Neural cell (in vitro differentiated cells): ENCODE measurements around the gene PCBP4.

Experiments used
- CTCF ChIP-seq: fragments of 450-650 bp; IDR thresholded peaks from 2 replicates; pipeline ENCODE4 v1.5.1; 2014; ENCODE audit warnings: antibody characterized with exemption, mild to moderate bottlenecking, moderate library complexity; ENCODE audit not compliant: poor library complexity, severe bottlenecking
- EP300 ChIP-seq: fragments of 450-650 bp; conservative IDR thresholded peaks from 2 replicates; pipeline ENCODE4 v1.6.1; 2014; ENCODE audit warnings: antibody characterized with exemption, mild to moderate bottlenecking, moderate library complexity; ENCODE audit not compliant: poor library complexity, severe bottlenecking
- POLR2AphosphoS5 ChIP-seq: IDR thresholded peaks from 2 replicates; pipeline ENCODE4 v1.6.1; 2012

GRCh38 chr3:51935886-51936755, 31.1 kb downstream of the PCBP4 start:
- TF ChIP-seq POLR2AphosphoS5 (no peak), CTCF (no peak), EP300 (no peak)
